ENCODE measurements around the gene GSE1.

GRCh38 chr16:85697431-85697830 is 84.3 kb downstream of the GSE1 start:
- TF ChIP-seq, protein P1, sequence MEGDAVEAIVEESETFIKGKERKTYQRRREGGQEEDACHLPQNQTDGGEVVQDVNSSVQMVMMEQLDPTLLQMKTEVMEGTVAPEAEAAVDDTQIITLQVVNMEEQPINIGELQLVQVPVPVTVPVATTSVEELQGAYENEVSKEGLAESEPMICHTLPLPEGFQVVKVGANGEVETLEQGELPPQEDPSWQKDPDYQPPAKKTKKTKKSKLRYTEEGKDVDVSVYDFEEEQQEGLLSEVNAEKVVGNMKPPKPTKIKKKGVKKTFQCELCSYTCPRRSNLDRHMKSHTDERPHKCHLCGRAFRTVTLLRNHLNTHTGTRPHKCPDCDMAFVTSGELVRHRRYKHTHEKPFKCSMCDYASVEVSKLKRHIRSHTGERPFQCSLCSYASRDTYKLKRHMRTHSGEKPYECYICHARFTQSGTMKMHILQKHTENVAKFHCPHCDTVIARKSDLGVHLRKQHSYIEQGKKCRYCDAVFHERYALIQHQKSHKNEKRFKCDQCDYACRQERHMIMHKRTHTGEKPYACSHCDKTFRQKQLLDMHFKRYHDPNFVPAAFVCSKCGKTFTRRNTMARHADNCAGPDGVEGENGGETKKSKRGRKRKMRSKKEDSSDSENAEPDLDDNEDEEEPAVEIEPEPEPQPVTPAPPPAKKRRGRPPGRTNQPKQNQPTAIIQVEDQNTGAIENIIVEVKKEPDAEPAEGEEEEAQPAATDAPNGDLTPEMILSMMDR (IDR thresholded peaks at IDR 0.05; ENCODE audit: low read depth, low read length, poor library complexity, severe bottlenecking), result no peak
- TF ChIP-seq EZH2phosphoT487 (IDR thresholded peaks at IDR 0.05; ENCODE audit: borderline replicate concordance, low read length), result no peak

Data from DOHH2 (cell line).